Measurements from ENCODE around the gene DUSP5.

DUSP5 gene

GRCh38 chr10:110471566-110472139, 26.1 kb upstream of the DUSP5 start:
- in situ Hi-C loops (cut with MboI; ENCODE audit: low sequenced_read_pairs, unreplicated experiment): no loop called here
- DNase-seq (ENCODE audit: low spot score): no peak
- TF ChIP-seq CTCF (IDR thresholded peaks at IDR 0.05; ENCODE audit: borderline replicate concordance, control extremely low read depth, extremely low read depth, insufficient read depth, missing control alignments): no peak

GRCh38 chr10:110474017-110474416, 23.7 kb upstream of the DUSP5 start:
- no peak for TF ChIP-seq CTCF (IDR thresholded peaks at IDR 0.05; ENCODE audit: borderline replicate concordance, control extremely low read depth, extremely low read depth, insufficient read depth, missing control alignments)
- no peak for DNase-seq (ENCODE audit: low spot score)
- in situ Hi-C loops (cut with MboI; ENCODE audit: low sequenced_read_pairs, unreplicated experiment): no loop called here

GRCh38 chr10:110474826-110475225, 22.9 kb upstream of the DUSP5 start:
- in situ Hi-C loops (cut with MboI; ENCODE audit: low sequenced_read_pairs, unreplicated experiment): no loop called here
- no peak for DNase-seq (ENCODE audit: low spot score)
- no peak for TF ChIP-seq CTCF (IDR thresholded peaks at IDR 0.05; ENCODE audit: borderline replicate concordance, control extremely low read depth, extremely low read depth, insufficient read depth, missing control alignments)

GRCh38 chr10:110475722-110476515, 21.8 kb upstream of the DUSP5 start:
- no peak for TF ChIP-seq CTCF (IDR thresholded peaks at IDR 0.05; ENCODE audit: borderline replicate concordance, control extremely low read depth, extremely low read depth, insufficient read depth, missing control alignments)
- in situ Hi-C loops (cut with MboI; ENCODE audit: low sequenced_read_pairs, unreplicated experiment): no loop called here
- no peak for DNase-seq (ENCODE audit: low spot score)

- in situ Hi-C loops (cut with MboI; ENCODE audit: low sequenced_read_pairs, unreplicated experiment): no loop called here
- DNase-seq (ENCODE audit: low spot score): no peak
- no peak for TF ChIP-seq CTCF (IDR thresholded peaks at IDR 0.05; ENCODE audit: borderline replicate concordance, control extremely low read depth, extremely low read depth, insufficient read depth, missing control alignments)
Observed at GRCh38 chr10:110479710-110480109, 18.0 kb upstream of the DUSP5 start.

GRCh38 chr10:110480387-110480786, 17.3 kb upstream of the DUSP5 start:
- no peak for DNase-seq (ENCODE audit: low spot score)
- in situ Hi-C loops (cut with MboI; ENCODE audit: low sequenced_read_pairs, unreplicated experiment): no loop called here
- TF ChIP-seq CTCF (IDR thresholded peaks at IDR 0.05; ENCODE audit: borderline replicate concordance, control extremely low read depth, extremely low read depth, insufficient read depth, missing control alignments): no peak

Measured in GM13976 (cell line).